HepG2 (cell line): ENCODE data around the gene GJD3. TPM values are rescaled to one million over a fixed set of nuclear protein-coding genes. Genes with fewer than 3 reads are reported as not detected.

ENCODE experiments used
- CEBPG ChIP-seq: IDR thresholded peaks from 2 replicates; pipeline ENCODE4 v1.6.1; 2016
- ELF3 ChIP-seq: IDR thresholded peaks from 2 replicates; pipeline ENCODE4 v1.6.1; 2016; ENCODE audit warnings: missing genetic modification reagents, missing compliant biosample characterization
- GTF2F1 ChIP-seq: fragments of 150-350 bp; IDR thresholded peaks from 2 replicates; pipeline ENCODE4 v1.6.1; 2014; ENCODE audit warnings: low read length
- HOXA7 ChIP-seq: sonication (generic); formaldehyde crosslinking; IDR thresholded peaks from 2 replicates; pipeline ENCODE4 v1.8.1; 2022; ENCODE audit warnings: mild to moderate bottlenecking, missing genetic modification reagents, moderate library complexity
- SP140L ChIP-seq: sonication (generic); formaldehyde crosslinking; IDR thresholded peaks from 2 replicates; pipeline ENCODE4 v1.4.0; 2020; ENCODE audit warnings: missing genetic modification reagents, borderline replicate concordance
- SP2 ChIP-seq: sonication (generic); formaldehyde crosslinking; IDR thresholded peaks from 2 replicates; pipeline ENCODE4 v1.5.1; 2020; ENCODE audit warnings: mild to moderate bottlenecking, missing genetic modification reagents
- SP4 ChIP-seq: sonication (generic); formaldehyde crosslinking; IDR thresholded peaks from 2 replicates; pipeline ENCODE4 v1.8.1; 2023; ENCODE audit warnings: mild to moderate bottlenecking, missing genetic modification reagents
- TBX3 ChIP-seq: fragments of 450-650 bp; IDR thresholded peaks from 2 replicates; pipeline ENCODE4 v1.6.1; 2017; ENCODE audit warnings: antibody characterized with exemption, mild to moderate bottlenecking, inconsistent platforms, borderline replicate concordance
- ZMYM2 ChIP-seq: sonication (generic); formaldehyde crosslinking; IDR thresholded peaks from 2 replicates; pipeline ENCODE4 v1.8.0; 2022; ENCODE audit warnings: mild to moderate bottlenecking, missing genetic modification reagents
- ZNF142 ChIP-seq: sonication (generic); formaldehyde crosslinking; IDR thresholded peaks from 2 replicates; pipeline ENCODE4 v1.4.0; 2020; ENCODE audit warnings: missing genetic modification reagents
- ZNF274 ChIP-seq: sonication (generic); formaldehyde crosslinking; IDR thresholded peaks from 2 replicates; pipeline ENCODE4 v1.5.1; 2020; ENCODE audit warnings: mild to moderate bottlenecking, missing genetic modification reagents
- ZNF564 ChIP-seq: sonication (generic); formaldehyde crosslinking; IDR thresholded peaks from 2 replicates; pipeline ENCODE4 v1.8.1; 2023; ENCODE audit warnings: mild to moderate bottlenecking, missing genetic modification reagents
- ZNF781 ChIP-seq: sonication (generic); formaldehyde crosslinking; IDR thresholded peaks from 2 replicates; pipeline ENCODE4 v1.5.1; 2020; ENCODE audit warnings: borderline replicate concordance, mild to moderate bottlenecking, missing genetic modification reagents; ENCODE audit errors: not compliant biosample characterization
- ZNF839 ChIP-seq: sonication (generic); formaldehyde crosslinking; IDR thresholded peaks from 2 replicates; pipeline ENCODE4 v1.4.0; 2020; ENCODE audit warnings: missing genetic modification reagents, mild to moderate bottlenecking, borderline replicate concordance
- ZNF891 ChIP-seq: sonication (generic); formaldehyde crosslinking; IDR thresholded peaks from 2 replicates; pipeline ENCODE4 v1.5.0; 2020; ENCODE audit warnings: mild to moderate bottlenecking, missing genetic modification reagents
- polyA plus RNA-seq, 8 experiments: library from polyadenylated mRNA; depleted of rRNA in 3 of 8; stranded (reverse) in 7 of 8; unstranded in 1 of 8; fragments of >200 nt; fragmentation: Illumina TruSeq in 4 of 8; extraction: Trizol in 4 of 8; gene quantifications; 2 replicates each; pipeline versions ENCODE4 v1.2.1 to v1.2.3, GENCODE V29; 2011 to 2016; ENCODE audit warnings: low read depth in 4 of 8, missing spikeins in 1 of 8, mixed read lengths in 1 of 8; ENCODE audit not compliant: insufficient read depth in 1 of 8
- total RNA-seq, 5 experiments: library from RNA; depleted of rRNA; stranded (reverse); fragments of >200 nt; fragmentation: Illumina TruSeq; extraction: Trizol; gene quantifications; 2 replicates each; pipeline ENCODE4 v1.2.3, GENCODE V29; 2016; ENCODE audit warnings: low read depth in 1 of 5
- TF ChIP-seq, protein P1 (sequence below): sonication (generic); formaldehyde crosslinking; IDR thresholded peaks from one replicate; pipeline ENCODE4 v1.5.1; 2020; ENCODE audit warnings: mild to moderate bottlenecking, missing genetic modification reagents; ENCODE audit errors: not compliant biosample characterization

GJD3 gene
- total and polyA plus RNA-seq, 2 of the 13 experiments (the other 11 are each of a cell fraction or from before 2014, with no cell fraction given) = not detected

DNA sequence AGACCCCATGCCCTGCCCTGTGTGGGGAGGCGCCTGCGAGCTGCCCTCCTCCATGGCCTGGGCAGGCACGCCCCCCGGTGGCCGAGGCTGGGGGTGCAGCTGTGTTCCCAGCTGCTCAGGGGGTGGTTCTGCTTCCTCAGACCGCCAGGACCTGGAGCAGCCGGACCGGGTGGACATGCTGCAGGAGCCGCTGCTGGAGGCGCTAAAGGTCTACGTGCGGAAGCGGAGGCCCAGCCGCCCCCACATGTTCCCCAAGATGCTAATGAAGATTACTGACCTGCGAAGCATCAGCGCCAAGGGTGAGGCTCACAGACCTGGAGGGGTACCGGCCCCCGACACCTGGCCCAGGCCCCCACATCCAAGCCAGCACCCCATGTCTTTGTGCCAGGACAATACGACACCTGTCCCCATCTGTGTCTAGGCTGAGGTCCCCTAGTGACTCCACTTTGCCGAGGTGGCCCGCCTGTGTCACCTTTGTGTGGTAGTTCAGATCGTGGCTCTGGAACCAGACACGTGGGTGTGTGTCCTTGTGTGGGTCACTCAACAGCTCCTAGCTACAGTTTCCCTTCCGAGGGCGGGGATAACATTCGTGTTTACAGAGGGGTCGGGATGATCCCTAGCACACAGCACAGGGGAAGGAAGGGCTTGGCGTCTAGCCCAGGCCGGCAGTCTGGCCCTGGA is 9.3 kb downstream of the GJD3 start (continued):
- no peak for TF ChIP-seq ZNF142 (CRISPR knock-in tag)
- TF ChIP-seq SP4 = no peak; the same call in 1 of the 2 replicates
- no peak for TF ChIP-seq ZMYM2 (CRISPR knock-in tag)
- no peak for TF ChIP-seq ZNF891 (CRISPR knock-in tag)
- TF ChIP-seq SP2 (CRISPR knock-in tag) = no peak
- TF ChIP-seq GTF2F1 = no peak
- no peak for TF ChIP-seq TBX3
- TF ChIP-seq ZNF564 (CRISPR knock-in tag) = no peak
- TF ChIP-seq ELF3 (CRISPR knock-in tag) = no peak
- peak; percentile 40; the same call in 1 of the 2 replicates for TF ChIP-seq CEBPG
- TF ChIP-seq ZNF781 (CRISPR knock-in tag) = no peak
- TF ChIP-seq SP140L (CRISPR knock-in tag) = no peak
- 0 out of 2 replicates have a peak, but pooled peaks have one; percentile 86 for TF ChIP-seq ZNF274 (CRISPR knock-in tag)
- TF ChIP-seq, protein P1, sequence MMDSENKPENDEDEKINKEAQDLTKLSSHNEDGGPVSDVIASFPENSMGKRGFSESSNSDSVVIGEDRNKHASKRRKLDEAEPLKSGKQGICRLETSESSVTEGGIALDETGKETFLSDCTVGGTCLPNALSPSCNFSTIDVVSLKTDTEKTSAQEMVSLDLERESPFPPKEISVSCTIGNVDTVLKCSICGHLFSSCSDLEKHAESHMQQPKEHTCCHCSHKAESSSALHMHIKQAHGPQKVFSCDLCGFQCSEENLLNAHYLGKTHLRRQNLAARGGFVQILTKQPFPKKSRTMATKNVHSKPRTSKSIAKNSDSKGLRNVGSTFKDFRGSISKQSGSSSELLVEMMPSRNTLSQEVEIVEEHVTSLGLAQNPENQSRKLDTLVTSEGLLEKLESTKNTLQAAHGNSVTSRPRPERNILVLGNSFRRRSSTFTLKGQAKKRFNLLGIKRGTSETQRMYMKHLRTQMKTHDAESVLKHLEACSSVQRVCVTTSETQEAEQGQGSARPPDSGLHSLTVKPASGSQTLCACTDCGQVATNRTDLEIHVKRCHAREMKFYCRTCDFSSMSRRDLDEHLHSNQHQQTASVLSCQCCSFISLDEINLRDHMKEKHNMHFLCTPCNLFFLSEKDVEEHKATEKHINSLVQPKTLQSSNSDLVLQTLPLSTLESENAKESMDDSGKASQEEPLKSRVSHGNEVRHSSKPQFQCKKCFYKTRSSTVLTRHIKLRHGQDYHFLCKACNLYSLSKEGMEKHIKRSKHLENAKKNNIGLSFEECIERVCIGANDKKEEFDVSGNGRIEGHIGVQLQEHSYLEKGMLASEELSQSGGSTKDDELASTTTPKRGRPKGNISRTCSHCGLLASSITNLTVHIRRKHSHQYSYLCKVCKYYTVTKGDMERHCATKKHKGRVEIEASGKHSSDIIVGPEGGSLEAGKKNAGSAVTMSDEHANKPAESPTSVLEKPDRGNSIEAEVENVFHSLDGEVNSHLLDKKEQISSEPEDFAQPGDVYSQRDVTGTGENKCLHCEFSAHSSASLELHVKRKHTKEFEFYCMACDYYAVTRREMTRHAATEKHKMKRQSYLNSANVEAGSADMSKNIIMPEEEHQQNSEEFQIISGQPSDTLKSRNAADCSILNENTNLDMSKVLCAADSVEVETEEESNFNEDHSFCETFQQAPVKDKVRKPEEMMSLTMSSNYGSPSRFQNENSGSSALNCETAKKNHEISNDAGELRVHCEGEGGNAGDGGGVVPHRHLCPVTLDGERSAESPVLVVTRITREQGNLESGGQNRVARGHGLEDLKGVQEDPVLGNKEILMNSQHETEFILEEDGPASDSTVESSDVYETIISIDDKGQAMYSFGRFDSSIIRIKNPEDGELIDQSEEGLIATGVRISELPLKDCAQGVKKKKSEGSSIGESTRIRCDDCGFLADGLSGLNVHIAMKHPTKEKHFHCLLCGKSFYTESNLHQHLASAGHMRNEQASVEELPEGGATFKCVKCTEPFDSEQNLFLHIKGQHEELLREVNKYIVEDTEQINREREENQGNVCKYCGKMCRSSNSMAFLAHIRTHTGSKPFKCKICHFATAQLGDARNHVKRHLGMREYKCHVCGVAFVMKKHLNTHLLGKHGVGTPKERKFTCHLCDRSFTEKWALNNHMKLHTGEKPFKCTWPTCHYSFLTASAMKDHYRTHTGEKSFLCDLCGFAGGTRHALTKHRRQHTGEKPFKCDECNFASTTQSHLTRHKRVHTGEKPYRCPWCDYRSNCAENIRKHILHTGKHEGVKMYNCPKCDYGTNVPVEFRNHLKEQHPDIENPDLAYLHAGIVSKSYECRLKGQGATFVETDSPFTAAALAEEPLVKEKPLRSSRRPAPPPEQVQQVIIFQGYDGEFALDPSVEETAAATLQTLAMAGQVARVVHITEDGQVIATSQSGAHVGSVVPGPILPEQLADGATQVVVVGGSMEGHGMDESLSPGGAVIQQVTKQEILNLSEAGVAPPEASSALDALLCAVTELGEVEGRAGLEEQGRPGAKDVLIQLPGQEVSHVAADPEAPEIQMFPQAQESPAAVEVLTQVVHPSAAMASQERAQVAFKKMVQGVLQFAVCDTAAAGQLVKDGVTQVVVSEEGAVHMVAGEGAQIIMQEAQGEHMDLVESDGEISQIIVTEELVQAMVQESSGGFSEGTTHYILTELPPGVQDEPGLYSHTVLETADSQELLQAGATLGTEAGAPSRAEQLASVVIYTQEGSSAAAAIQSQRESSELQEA = no peak
- TF ChIP-seq HOXA7 = no peak
- TF ChIP-seq ZNF839 (CRISPR knock-in tag) = no peak; the same call in 1 of the 2 replicates
